Uterus (tissue), 2 donors: Measurements from ENCODE around the gene ARSA.

Source experiments
- POLR2A ChIP-seq, 2 donors: fragments of 450-650 bp; IDR thresholded peaks; one replicate each; pipeline ENCODE4 v1.6.1; 2016; ENCODE audit warnings: antibody characterized with exemption in 2 of 2, mild to moderate bottlenecking in 1 of 2, moderate library complexity in 1 of 2
- TF ChIP-seq, protein P1 (sequence below), 4 experiments: fragments of 200-600 bp in 2 of 4; fragments of 450-650 bp in 2 of 4; sonication (generic) in 2 of 4; IDR thresholded peaks; one replicate each; pipeline ENCODE4 v1.5.1; 2016 to 2019; ENCODE audit warnings: antibody characterized with exemption in 4 of 4, mild to moderate bottlenecking in 2 of 4, moderate library complexity in 1 of 4

DNA sequence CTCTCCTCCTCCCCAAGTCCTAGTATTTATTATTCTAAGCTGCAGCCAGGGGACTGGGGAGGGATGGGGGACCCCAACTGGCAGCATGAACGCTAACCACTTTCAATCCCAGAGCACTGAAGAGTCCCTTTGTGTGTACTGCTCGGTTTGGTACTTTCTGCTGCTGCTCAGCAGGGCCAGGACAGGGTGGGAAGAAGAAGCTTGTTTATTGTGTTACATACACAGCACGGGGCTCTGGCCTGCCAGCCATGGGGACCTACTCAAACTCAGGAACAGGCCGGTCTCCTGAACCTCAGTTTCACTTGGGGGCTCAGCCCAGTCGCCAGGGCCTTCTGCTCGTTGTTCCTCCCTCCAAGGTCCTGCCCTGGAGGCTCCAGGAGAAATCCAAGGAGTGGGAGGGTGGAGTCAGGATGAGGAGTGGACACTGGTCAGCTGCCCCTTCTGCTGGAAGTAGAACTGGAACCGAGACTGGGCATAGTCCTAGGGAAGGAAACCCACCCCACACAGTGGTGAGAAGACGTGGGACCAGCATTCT, 49.1 kb downstream of the ARSA start:
- TF ChIP-seq, protein P1, sequence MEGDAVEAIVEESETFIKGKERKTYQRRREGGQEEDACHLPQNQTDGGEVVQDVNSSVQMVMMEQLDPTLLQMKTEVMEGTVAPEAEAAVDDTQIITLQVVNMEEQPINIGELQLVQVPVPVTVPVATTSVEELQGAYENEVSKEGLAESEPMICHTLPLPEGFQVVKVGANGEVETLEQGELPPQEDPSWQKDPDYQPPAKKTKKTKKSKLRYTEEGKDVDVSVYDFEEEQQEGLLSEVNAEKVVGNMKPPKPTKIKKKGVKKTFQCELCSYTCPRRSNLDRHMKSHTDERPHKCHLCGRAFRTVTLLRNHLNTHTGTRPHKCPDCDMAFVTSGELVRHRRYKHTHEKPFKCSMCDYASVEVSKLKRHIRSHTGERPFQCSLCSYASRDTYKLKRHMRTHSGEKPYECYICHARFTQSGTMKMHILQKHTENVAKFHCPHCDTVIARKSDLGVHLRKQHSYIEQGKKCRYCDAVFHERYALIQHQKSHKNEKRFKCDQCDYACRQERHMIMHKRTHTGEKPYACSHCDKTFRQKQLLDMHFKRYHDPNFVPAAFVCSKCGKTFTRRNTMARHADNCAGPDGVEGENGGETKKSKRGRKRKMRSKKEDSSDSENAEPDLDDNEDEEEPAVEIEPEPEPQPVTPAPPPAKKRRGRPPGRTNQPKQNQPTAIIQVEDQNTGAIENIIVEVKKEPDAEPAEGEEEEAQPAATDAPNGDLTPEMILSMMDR (IDR thresholded peaks at IDR 0.05): no peak
- TF ChIP-seq POLR2A (IDR thresholded peaks at IDR 0.05): no peak
